ENCODE results near the gene LPP. TPM values are rescaled to one million over a fixed set of nuclear protein-coding genes. Genes with fewer than 3 reads are reported as not detected.

The LPP gene
- total and polyA plus RNA-seq, 2 of the 4 experiments (the other 2 are of a cell fraction) = 16.0 to 130 TPM

- no peak overlapping the region for H4K5ac ChIP-seq (ENCODE audit: low read depth, low read length)
- no peak overlapping the region for H3K23ac ChIP-seq (ENCODE audit: low read depth, low read length)
- H3K4me2 ChIP-seq (ENCODE audit: low read depth, low read length) = no peak overlapping the region; the same call in 1 of the 2 replicates
- H3K4me1 ChIP-seq (ENCODE audit: control insufficient read depth, insufficient read depth, low read length) = peaks cover 8% of the 10 kb centered on the region
- no peaks in the 10 kb centered on the region; the same call in 1 of the 2 replicates for H4K20me1 ChIP-seq (ENCODE audit: insufficient read depth, low read length)
- no peak for ATAC-seq (ENCODE audit: low read depth)
- H3K27me3 ChIP-seq (ENCODE audit: control insufficient read depth, insufficient read depth, low read length) = no peaks in the 10 kb centered on the region
- H3K9me3 ChIP-seq (ENCODE audit: control insufficient read depth, insufficient read depth, low read length) = no peaks in the 10 kb centered on the region
- H2BK5ac ChIP-seq (ENCODE audit: low read depth, low read length, poor library complexity, severe bottlenecking) = no peak overlapping the region
- no peak overlapping the region; the same call in 1 of the 2 replicates for H2BK20ac ChIP-seq (ENCODE audit: low read depth, low read length)
- no peak overlapping the region for H3K14ac ChIP-seq (replicated peaks; ENCODE audit: low read depth, low read length)
- no TSS peak for BruUV-seq (replicated peaks)
- POLR2A ChIA-PET (ENCODE audit: unreplicated experiment) = no interaction called here
- TF ChIP-seq FOS (IDR thresholded peaks at IDR 0.05; ENCODE audit: low read depth, low read length) (no peak), RFX5 (IDR thresholded peaks at IDR 0.05; ENCODE audit: low read depth, low read length) (no peak), USF2 (IDR thresholded peaks at IDR 0.05; ENCODE audit: low read depth, low read length) (no peak), POLR2A (IDR thresholded peaks at IDR 0.05; ENCODE audit: low read depth, low read length) (no peak), MAFK (IDR thresholded peaks at IDR 0.05; ENCODE audit: low read depth, low read length) (no peak), BHLHE40 (IDR thresholded peaks at IDR 0.05; ENCODE audit: low read depth, low read length) (no peak), SMC3 (IDR thresholded peaks at IDR 0.05; ENCODE audit: low read depth, low read length) (no peak), ELK1 (IDR thresholded peaks at IDR 0.05; ENCODE audit: borderline replicate concordance, low read depth, low read length) (no peak), MXI1 (IDR thresholded peaks at IDR 0.05; ENCODE audit: borderline replicate concordance, low read depth, low read length) (no peak), CHD1 (IDR thresholded peaks at IDR 0.05; ENCODE audit: low read depth, low read length) (no peak), MAZ (IDR thresholded peaks at IDR 0.05; ENCODE audit: borderline replicate concordance, low read depth, low read length) (no peak), NFE2L2 (IDR thresholded peaks at IDR 0.05; ENCODE audit: low read depth, low read length) (no peak), RCOR1 (IDR thresholded peaks at IDR 0.05; ENCODE audit: insufficient replicate concordance, low read length) (no peak)
- H4K91ac ChIP-seq (ENCODE audit: insufficient read depth, low read depth, low read length) = no peak overlapping the region
- H3K4me3 ChIP-seq (ENCODE audit: insufficient read depth, low read depth, low read length) = no peak overlapping the region
- WGBS, 2 experiments (ENCODE audit: extremely low coverage in 2 of 2, insufficient read length in 1 of 2) = no CpG with 5 or more reads among the region's 5 CpGs
- no peak overlapping the region for H3K27ac ChIP-seq (ENCODE audit: insufficient read depth, low read length)
- no peak overlapping the region for H2BK15ac ChIP-seq (ENCODE audit: low read depth, low read length)
- no peak overlapping the region for H2AK9ac ChIP-seq (replicated peaks; ENCODE audit: low read depth, low read length, poor library complexity)
- H3K79me1 ChIP-seq (ENCODE audit: low read depth in 1 of 2, low read length in 2 of 2) = peaks cover 14 to 63% of the 10 kb centered on the region in 2 experiments
- no peak overlapping the region for H3K4ac ChIP-seq (ENCODE audit: low read depth, low read length)
- H4K8ac ChIP-seq (ENCODE audit: low read depth in 2 of 2, low read length in 2 of 2) = no peak overlapping the region
- no peak overlapping the region for H2BK120ac ChIP-seq (ENCODE audit: low read depth, low read length)
- H3K36me3 ChIP-seq (ENCODE audit: control insufficient read depth, insufficient read depth, low read length) = peaks cover 6% of the 10 kb centered on the region
- dilution Hi-C loops (cut with HindIII; ENCODE audit: low sequenced_read_pairs, unreplicated experiment) (no loop called here), intact Hi-C loops (cut with micrococcal nuclease) (no loop called here), in situ Hi-C loops (cut with MboI; ENCODE audit: low sequenced_read_pairs) (no loop called here)
- H3K9ac ChIP-seq (ENCODE audit: low read depth, low read length) = no peak overlapping the region
- no peak overlapping the region for H3K18ac ChIP-seq (ENCODE audit: low read depth, low read length)
- no peak overlapping the region for H2AK5ac ChIP-seq (ENCODE audit: low read depth, low read length)
- no peak overlapping the region for H3K56ac ChIP-seq (ENCODE audit: extremely low read depth, insufficient read depth, low read length)
- H3K9me1 ChIP-seq (ENCODE audit: insufficient read depth, low read length) = peaks cover 14% of the 10 kb centered on the region; the same call in 1 of the 2 replicates
- CTCF ChIA-PET = interaction anchor here (1.0 to 1.8 kb wide), 2 partner anchors 11 to 92 kb away, joined by 3 to 5 read pairs; no protein-coding TSS in a partner anchor
- peak; percentile 23 for DNase-seq
- H2AFZ ChIP-seq (replicated peaks; ENCODE audit: low read length, poor library complexity) = no peak overlapping the region
Observed at GRCh38 chr3:188861842-188862744, 708.1 kb downstream of the LPP start.
